ENCODE results near the gene AFAP1.

- TF ChIP-seq CTCF (IDR thresholded peaks at IDR 0.05) (no peak), POLR2A (IDR thresholded peaks at IDR 0.05) (no peak)
Observed at GRCh38 chr4:7764466-7764865, 175.2 kb downstream of the AFAP1 start.
